ENCODE data around the gene GALNT3.
A peak's percentile ranks its signal among the peaks of the same experiment; 100 is the strongest.

- TF ChIP-seq CTCF (IDR thresholded peaks at IDR 0.05; ENCODE audit: low read depth, low read length, missing input control) (peak; percentile 61), SP1 (IDR thresholded peaks at IDR 0.05) (no peak), YY1 (IDR thresholded peaks at IDR 0.05) (no peak), RAD21 (IDR thresholded peaks at IDR 0.05) (peak; percentile 74 to 82), ZBTB33 (IDR thresholded peaks at IDR 0.05) (no peak), TAF1 (conservative IDR thresholded peaks at IDR 0.05) (no peak), MAX (IDR thresholded peaks at IDR 0.05) (no peak)
- TF ChIP-seq, protein P1, sequence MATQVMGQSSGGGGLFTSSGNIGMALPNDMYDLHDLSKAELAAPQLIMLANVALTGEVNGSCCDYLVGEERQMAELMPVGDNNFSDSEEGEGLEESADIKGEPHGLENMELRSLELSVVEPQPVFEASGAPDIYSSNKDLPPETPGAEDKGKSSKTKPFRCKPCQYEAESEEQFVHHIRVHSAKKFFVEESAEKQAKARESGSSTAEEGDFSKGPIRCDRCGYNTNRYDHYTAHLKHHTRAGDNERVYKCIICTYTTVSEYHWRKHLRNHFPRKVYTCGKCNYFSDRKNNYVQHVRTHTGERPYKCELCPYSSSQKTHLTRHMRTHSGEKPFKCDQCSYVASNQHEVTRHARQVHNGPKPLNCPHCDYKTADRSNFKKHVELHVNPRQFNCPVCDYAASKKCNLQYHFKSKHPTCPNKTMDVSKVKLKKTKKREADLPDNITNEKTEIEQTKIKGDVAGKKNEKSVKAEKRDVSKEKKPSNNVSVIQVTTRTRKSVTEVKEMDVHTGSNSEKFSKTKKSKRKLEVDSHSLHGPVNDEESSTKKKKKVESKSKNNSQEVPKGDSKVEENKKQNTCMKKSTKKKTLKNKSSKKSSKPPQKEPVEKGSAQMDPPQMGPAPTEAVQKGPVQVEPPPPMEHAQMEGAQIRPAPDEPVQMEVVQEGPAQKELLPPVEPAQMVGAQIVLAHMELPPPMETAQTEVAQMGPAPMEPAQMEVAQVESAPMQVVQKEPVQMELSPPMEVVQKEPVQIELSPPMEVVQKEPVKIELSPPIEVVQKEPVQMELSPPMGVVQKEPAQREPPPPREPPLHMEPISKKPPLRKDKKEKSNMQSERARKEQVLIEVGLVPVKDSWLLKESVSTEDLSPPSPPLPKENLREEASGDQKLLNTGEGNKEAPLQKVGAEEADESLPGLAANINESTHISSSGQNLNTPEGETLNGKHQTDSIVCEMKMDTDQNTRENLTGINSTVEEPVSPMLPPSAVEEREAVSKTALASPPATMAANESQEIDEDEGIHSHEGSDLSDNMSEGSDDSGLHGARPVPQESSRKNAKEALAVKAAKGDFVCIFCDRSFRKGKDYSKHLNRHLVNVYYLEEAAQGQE (IDR thresholded peaks at IDR 0.05) = no peak
Observed at GRCh38 chr2:165698444-165698884, 95.6 kb downstream of the GALNT3 start.
